Ascending aorta (tissue), 2 donors: ENCODE results near the gene FAM43A. TPM values are rescaled to one million over a fixed set of nuclear protein-coding genes. Genes with fewer than 3 reads are reported as not detected.

Experiments used
- DNase-seq, 2 donors: peaks; one replicate each; pipeline ENCODE4 v3.0.0-alpha.2; 2019; ENCODE audit warnings: low spot score in 2 of 2
- H3K27ac ChIP-seq, 2 donors: fragments of 200-600 bp; sonication (generic); one replicate each; pipeline ENCODE4 v1.5.1; 2016 to 2017; ENCODE audit warnings: mild to moderate bottlenecking in 1 of 2
- H3K27me3 ChIP-seq: fragments of 200-600 bp; sonication (generic); one replicate; pipeline ENCODE4 v1.5.1; 2017
- H3K36me3 ChIP-seq, 2 donors: fragments of 200-600 bp; sonication (generic); one replicate each; pipeline ENCODE4 v1.5.1; 2016
- H3K4me1 ChIP-seq, 2 donors: fragments of 200-600 bp; sonication (generic); one replicate each; pipeline ENCODE4 v1.5.1; 2016 to 2017; ENCODE audit warnings: mild to moderate bottlenecking in 1 of 2
- H3K4me3 ChIP-seq, 2 donors: fragments of 200-600 bp; sonication (generic); one replicate each; pipeline ENCODE4 v1.5.1; 2016 to 2017; ENCODE audit warnings: mild to moderate bottlenecking in 1 of 2
- H3K9me3 ChIP-seq, 2 donors: fragments of 200-600 bp; sonication (generic); one replicate each; pipeline ENCODE4 v1.5.1; 2016
- CTCF ChIP-seq, 3 experiments: fragments of 200-600 bp in 2 of 3; fragments of 450-650 bp in 1 of 3; sonication (generic) in 2 of 3; IDR thresholded peaks; one replicate each; pipeline ENCODE4 v1.5.1; 2016 to 2019; ENCODE audit warnings: antibody characterized with exemption in 3 of 3, mild to moderate bottlenecking in 1 of 3, moderate library complexity in 1 of 3
- intact Hi-C: fragments of 100-400 bp; cut with DNase I; formaldehyde crosslinking; loops from one replicate; pipeline ENCODE4 v1.15.1; 2023
- total RNA-seq: library from RNA; depleted of rRNA; stranded (reverse); fragments of >200 nt; gene quantifications from one replicate; pipeline ENCODE4 v1.1.0, GENCODE V29; 2016

Gene FAM43A
- total RNA-seq, 1 donor from 2014 or later: 53.9 TPM

- no peak for DNase-seq
- Histone ChIP-seq H3K27me3 (no peaks in the 10 kb centered on the region), H3K4me3 (no peak overlapping the region), H3K36me3 (peaks cover 32 to 62% of the 10 kb centered on the region in 2 donors), H3K9me3 (no peaks in the 10 kb centered on the region), H3K4me1 (no peaks in the 10 kb centered on the region), H3K27ac (no peak overlapping the region)
- intact Hi-C loops: no loop called here
- TF ChIP-seq CTCF (IDR thresholded peaks at IDR 0.05): no peak
Observed at GRCh38 chr3:194659778-194660177, 25.9 kb upstream of the FAM43A start.

GRCh38 chr3:194661374-194661773 is 24.3 kb upstream of the FAM43A start:
- H3K27ac ChIP-seq: no peak overlapping the region
- no peak for DNase-seq
- H3K9me3 ChIP-seq: no peaks in the 10 kb centered on the region
- H3K27me3 ChIP-seq: no peaks in the 10 kb centered on the region
- intact Hi-C loops: no loop called here
- no peaks in the 10 kb centered on the region for H3K4me1 ChIP-seq
- no peak overlapping the region for H3K4me3 ChIP-seq
- TF ChIP-seq CTCF (IDR thresholded peaks at IDR 0.05): no peak
- H3K36me3 ChIP-seq: peaks cover 46 to 73% of the 10 kb centered on the region in 2 donors

- no peaks in the 10 kb centered on the region for H3K4me1 ChIP-seq
- intact Hi-C loops: no loop called here
- H3K27me3 ChIP-seq: no peaks in the 10 kb centered on the region
- no peak for TF ChIP-seq CTCF (IDR thresholded peaks at IDR 0.05)
- DNase-seq: no peak
- peaks cover 47 to 78% of the 10 kb centered on the region in 2 donors for H3K36me3 ChIP-seq
- no peaks in the 10 kb centered on the region for H3K9me3 ChIP-seq
- H3K4me3 ChIP-seq: no peak overlapping the region
- H3K27ac ChIP-seq: no peak overlapping the region
Observed at GRCh38 chr3:194661946-194662345, 23.7 kb upstream of the FAM43A start.

GRCh38 chr3:194664857-194665256 is 20.8 kb upstream of the FAM43A start:
- no peak overlapping the region for H3K27ac ChIP-seq
- DNase-seq: no peak
- H3K4me1 ChIP-seq: no peaks in the 10 kb centered on the region
- no peaks in the 10 kb centered on the region for H3K9me3 ChIP-seq
- intact Hi-C loops: no loop called here
- TF ChIP-seq CTCF (IDR thresholded peaks at IDR 0.05): no peak
- H3K4me3 ChIP-seq: no peak overlapping the region
- no peaks in the 10 kb centered on the region for H3K27me3 ChIP-seq
- peaks cover 37 to 69% of the 10 kb centered on the region in 2 donors for H3K36me3 ChIP-seq

GRCh38 chr3:194667363-194667762 is 18.3 kb upstream of the FAM43A start:
- Histone ChIP-seq H3K27me3 (no peaks in the 10 kb centered on the region), H3K36me3 (peaks cover 35 to 58% of the 10 kb centered on the region in 2 donors), H3K27ac (no peak overlapping the region), H3K4me1 (peaks cover 0 to 10% of the 10 kb centered on the region in 2 donors), H3K4me3 (no peak overlapping the region), H3K9me3 (no peaks in the 10 kb centered on the region)
- no peak for DNase-seq
- TF ChIP-seq CTCF (IDR thresholded peaks at IDR 0.05): no peak
- intact Hi-C loops: no loop called here

GRCh38 chr3:194671511-194671899 is 14.2 kb upstream of the FAM43A start:
- Histone ChIP-seq H3K9me3 (no peaks in the 10 kb centered on the region), H3K36me3 (peaks cover 2 to 22% of the 10 kb centered on the region in 2 donors), H3K4me3 (peak overlapping the region; percentile 80 to 96), H3K27ac (peak overlapping the region; percentile 83 to 89), H3K4me1 (peaks cover 0 to 10% of the 10 kb centered on the region in 2 donors), H3K27me3 (no peaks in the 10 kb centered on the region)
- TF ChIP-seq CTCF (IDR thresholded peaks at IDR 0.05): peak in 2 of 3 experiments; percentile 20 to 46
- DNase-seq: no peak
- intact Hi-C loops: loop anchor here (5.0 kb wide), 2 partner anchors 601 to 871 kb away; partner anchors contain the start of genes PPP1R2 and XXYLT1
